ENCODE data around the gene CLHC1. TPM values are rescaled to one million over a fixed set of nuclear protein-coding genes. Genes with fewer than 3 reads are reported as not detected.
A peak's percentile ranks its signal among the peaks of the same experiment; 100 is the strongest.
"Not testable (repeated sequence)": the region's sequence is repeated elsewhere in the genome, so short reads cannot be mapped to it uniquely, and the experiment has no call there.

The CLHC1 gene
- total RNA-seq, 1 experiment from 2014 or later: 3.0 TPM

GRCh38 chr2:55153584-55154299 lies 78.4 kb downstream of the CLHC1 start:
- DNase-seq (ENCODE audit: low read depth): no peak

- DNase-seq (ENCODE audit: low read depth): no peak
These were observed 79.3 kb downstream of the CLHC1 start for GRCh38 chr2:55152475-55153412.

- DNase-seq (ENCODE audit: low read depth): no peak
These were observed 80.2 kb downstream of the CLHC1 start for GRCh38 chr2:55151733-55152433.

GRCh38 chr2:55150834-55151233 lies 81.3 kb downstream of the CLHC1 start:
- DNase-seq (ENCODE audit: low read depth): no peak

GRCh38 chr2:55148269-55148668 lies 83.8 kb downstream of the CLHC1 start:
- DNase-seq (ENCODE audit: low read depth): peak; percentile 87

GRCh38 chr2:55147531-55147930 lies 84.6 kb downstream of the CLHC1 start:
- DNase-seq (ENCODE audit: low read depth): no peak

GRCh38 chr2:55147041-55147440 lies 85.1 kb downstream of the CLHC1 start:
- DNase-seq (ENCODE audit: low read depth): no peak

- DNase-seq (ENCODE audit: low read depth): no peak
These were observed 85.8 kb downstream of the CLHC1 start for GRCh38 chr2:55146263-55146662.

GRCh38 chr2:55144922-55145820 lies 86.9 kb downstream of the CLHC1 start:
- DNase-seq (ENCODE audit: low read depth): no peak

GRCh38 chr2:55143706-55144105 lies 88.4 kb downstream of the CLHC1 start:
- not testable (repeated sequence) for DNase-seq (ENCODE audit: low read depth)

- DNase-seq (ENCODE audit: low read depth): no peak
These were observed 89.6 kb downstream of the CLHC1 start for GRCh38 chr2:55142518-55142917.

GRCh38 chr2:55141572-55142413 lies 90.3 kb downstream of the CLHC1 start:
- no peak for DNase-seq (ENCODE audit: low read depth)

GRCh38 chr2:55140316-55141219 lies 91.5 kb downstream of the CLHC1 start:
- no peak for DNase-seq (ENCODE audit: low read depth)

- no peak for DNase-seq (ENCODE audit: low read depth)
These were observed 92.8 kb downstream of the CLHC1 start for GRCh38 chr2:55139305-55139704.

GRCh38 chr2:55138882-55139229 lies 93.2 kb downstream of the CLHC1 start:
- no peak for DNase-seq (ENCODE audit: low read depth)

GRCh38 chr2:55138014-55138881 lies 93.8 kb downstream of the CLHC1 start:
- DNase-seq (ENCODE audit: low read depth): no peak

GRCh38 chr2:55137024-55137958 lies 94.8 kb downstream of the CLHC1 start:
- DNase-seq (ENCODE audit: low read depth): no peak
